DND-41 (cell line): ENCODE results near the gene CYB5R4.

Experiments
- CTCF ChIP-seq: IDR thresholded peaks from 2 replicates; pipeline ENCODE4 v1.5.1; 2012; ENCODE audit warnings: borderline replicate concordance, low read length, moderate library complexity, mild to moderate bottlenecking; ENCODE audit not compliant: poor library complexity, severe bottlenecking; ENCODE audit errors: extremely low read depth
- EZH2 ChIP-seq: IDR thresholded peaks from 3 replicates; pipeline ENCODE4 v1.6.1; 2012; ENCODE audit warnings: borderline replicate concordance, low read depth, mild to moderate bottlenecking, moderate library complexity, low read length, inconsistent platforms; ENCODE audit not compliant: severe bottlenecking

GRCh38 chr6:83852528-83853177 lies 6.8 kb upstream of the CYB5R4 start:
- no peak for TF ChIP-seq CTCF
- TF ChIP-seq EZH2: no peak
